Nephron (organoid): Measurements from ENCODE around the gene TTC21A.

Experiments used
- H3K27ac Mint-ChIP-seq, 3 experiments: 2 replicates each; pipeline ENCODE4 v1.8.0; 2020; ENCODE audit warnings: mixed read lengths in 3 of 3, mild to moderate bottlenecking in 2 of 3, moderate library complexity in 1 of 3
- H3K27me3 Mint-ChIP-seq: 2 replicates; pipeline ENCODE4 v1.8.0; 2021; ENCODE audit warnings: low read depth, mild to moderate bottlenecking, moderate library complexity, mixed read lengths
- H3K36me3 Mint-ChIP-seq: 2 replicates; pipeline ENCODE4 v1.8.0; 2020; ENCODE audit warnings: low read depth, mixed read lengths
- H3K4me1 Mint-ChIP-seq: 2 replicates; pipeline ENCODE4 v1.8.0; 2020; ENCODE audit warnings: mixed read lengths
- H3K4me3 Mint-ChIP-seq, 3 experiments: 2 replicates each; pipeline ENCODE4 v1.8.0; 2020; ENCODE audit warnings: mild to moderate bottlenecking in 3 of 3, mixed read lengths in 3 of 3, moderate library complexity in 2 of 3
- H3K9me3 Mint-ChIP-seq: 2 replicates; pipeline ENCODE4 v1.8.0; 2020; ENCODE audit warnings: mixed read lengths
- CTCF ChIP-seq, 3 experiments: fragments of 200-600 bp; sonication (generic); IDR thresholded peaks; one replicate each; pipeline ENCODE4 v1.5.0; 2021; ENCODE audit warnings: antibody characterized with exemption in 3 of 3; ENCODE audit not compliant: unreplicated experiment in 3 of 3

The TTC21A gene

GRCh38 chr3:39150148-39150802 is 42.8 kb downstream of the TTC21A start:
- Mint-ChIP-seq H3K36me3 (peaks cover 11% of the 10 kb centered on the region), H3K4me3 (peak overlapping the region; percentile 95 to 100 (median 99)), H3K27ac (peak overlapping the region; percentile 96 to 98 (median 96)), H3K4me1 (peaks cover 71% of the 10 kb centered on the region), H3K27me3 (no peaks in the 10 kb centered on the region), H3K9me3 (no peaks in the 10 kb centered on the region)
- peak in 1 of 3 experiments; percentile 18 for TF ChIP-seq CTCF (IDR thresholded peaks at IDR 0.05; ENCODE audit: unreplicated experiment in 3 of 3)

GRCh38 chr3:39150803-39151631 is 43.5 kb downstream of the TTC21A start:
- no peaks in the 10 kb centered on the region for H3K27me3 Mint-ChIP-seq
- H3K36me3 Mint-ChIP-seq, result peaks cover 7% of the 10 kb centered on the region
- TF ChIP-seq CTCF (IDR thresholded peaks at IDR 0.05; ENCODE audit: unreplicated experiment in 3 of 3), result no peak
- peak overlapping the region; percentile 96 to 98 (median 96) for H3K27ac Mint-ChIP-seq
- H3K4me1 Mint-ChIP-seq, result peaks cover 67% of the 10 kb centered on the region
- peak overlapping the region; percentile 95 to 100 (median 99) for H3K4me3 Mint-ChIP-seq
- H3K9me3 Mint-ChIP-seq, result no peaks in the 10 kb centered on the region

- H3K4me3 Mint-ChIP-seq, result peak overlapping the region; percentile 87 to 89 (median 88)
- H3K27me3 Mint-ChIP-seq, result no peaks in the 10 kb centered on the region
- no peaks in the 10 kb centered on the region for H3K36me3 Mint-ChIP-seq
- no peaks in the 10 kb centered on the region for H3K9me3 Mint-ChIP-seq
- peak overlapping the region; percentile 80 to 97 (median 96) for H3K27ac Mint-ChIP-seq
- peaks cover 38% of the 10 kb centered on the region for H3K4me1 Mint-ChIP-seq
- TF ChIP-seq CTCF (IDR thresholded peaks at IDR 0.05; ENCODE audit: unreplicated experiment in 3 of 3), result no peak
Observed at GRCh38 chr3:39153977-39154279, 46.4 kb downstream of the TTC21A start.

GRCh38 chr3:39154280-39155021 is 47.0 kb downstream of the TTC21A start:
- H3K27ac Mint-ChIP-seq, result peak overlapping the region; percentile 80 to 97 (median 96)
- no peak for TF ChIP-seq CTCF (IDR thresholded peaks at IDR 0.05; ENCODE audit: unreplicated experiment in 3 of 3)
- no peaks in the 10 kb centered on the region for H3K9me3 Mint-ChIP-seq
- peak overlapping the region; percentile 87 to 89 (median 88) for H3K4me3 Mint-ChIP-seq
- peaks cover 33% of the 10 kb centered on the region for H3K4me1 Mint-ChIP-seq
- H3K36me3 Mint-ChIP-seq, result no peaks in the 10 kb centered on the region
- H3K27me3 Mint-ChIP-seq, result no peaks in the 10 kb centered on the region

- H3K36me3 Mint-ChIP-seq, result no peaks in the 10 kb centered on the region
- no peak for TF ChIP-seq CTCF (IDR thresholded peaks at IDR 0.05; ENCODE audit: unreplicated experiment in 3 of 3)
- peaks cover 13% of the 10 kb centered on the region for H3K4me1 Mint-ChIP-seq
- peak overlapping the region in 1 of 3 experiments; percentile 7 for H3K4me3 Mint-ChIP-seq
- peak overlapping the region; percentile 1 to 85 (median 80) for H3K27ac Mint-ChIP-seq
- H3K9me3 Mint-ChIP-seq, result no peaks in the 10 kb centered on the region
- no peaks in the 10 kb centered on the region for H3K27me3 Mint-ChIP-seq
Observed at GRCh38 chr3:39156421-39156820, 48.9 kb downstream of the TTC21A start.
